ENCODE data around the gene MLC1. TPM values are rescaled to one million over a fixed set of nuclear protein-coding genes. Genes with fewer than 3 reads are reported as not detected.

MLC1 gene
- total and polyA plus RNA-seq, 10 of the 15 experiments (the other 5 are each of a cell fraction or from before 2014, with no cell fraction given), result 0.03 to 0.15 (median 0.07) TPM; not detected in 7

DNA sequence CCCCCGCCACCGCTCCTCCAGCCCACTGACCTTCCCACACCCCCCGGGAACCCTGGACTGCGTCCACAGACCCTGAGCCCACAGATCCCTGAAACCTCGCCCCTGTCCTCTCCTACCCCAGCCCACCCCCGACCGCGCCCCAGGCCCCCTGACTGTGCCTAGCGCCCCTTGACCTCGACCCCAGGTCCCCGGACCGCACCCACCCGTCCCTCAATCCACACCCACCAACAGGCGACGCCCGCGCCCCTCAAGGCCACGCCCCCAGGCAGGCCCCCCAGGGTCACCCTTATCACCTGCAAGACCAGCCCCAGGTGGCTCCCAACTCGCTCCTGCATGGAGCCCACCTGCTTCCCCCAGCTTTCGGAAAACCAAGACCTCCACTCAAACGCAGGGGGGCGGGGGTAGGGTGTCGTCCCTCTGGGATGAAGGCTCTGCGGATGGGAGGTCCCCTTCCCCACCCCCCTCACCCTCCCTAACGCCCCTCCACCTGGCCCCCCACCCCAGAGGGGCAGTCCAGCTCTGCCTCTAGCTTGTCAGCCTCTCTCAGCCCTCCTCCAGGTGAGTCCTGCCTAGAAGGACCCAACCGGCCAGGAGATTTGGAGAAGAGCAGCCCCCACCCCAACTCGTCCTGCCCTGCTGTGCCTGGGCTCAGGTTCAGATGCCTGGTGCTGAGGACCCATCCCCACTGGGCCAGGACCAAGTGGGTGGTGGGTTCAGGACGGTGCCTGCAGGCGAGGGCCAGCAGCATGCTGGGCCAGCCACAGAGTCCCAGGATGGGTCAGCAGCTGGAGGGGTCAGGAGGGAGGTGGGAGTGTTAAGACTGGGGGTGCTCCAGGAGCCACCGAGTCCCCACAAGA is 69.5 kb downstream of the MLC1 start:
- CTCF ChIA-PET, result interaction anchor here (0.8 to 2.7 kb wide), 2 partner anchors 39 to 85 kb away, joined by 3 to 18 read pairs; no protein-coding TSS in a partner anchor
- H3K27ac ChIP-seq (ENCODE audit: control insufficient read depth, insufficient read depth), result no peak overlapping the region
- DNase-seq (ENCODE audit: low read depth, low spot score) (no peak), ATAC-seq (no peak), FAIRE-seq (no peak)
- RAD21 ChIA-PET (ENCODE audit: unreplicated experiment), result no interaction called here
- no peak overlapping the region for H3K4me3 ChIP-seq
- H3K9ac ChIP-seq (ENCODE audit: control insufficient read depth, insufficient read depth, low read length), result no peak overlapping the region
- peaks cover 36% of the 10 kb centered on the region for H3K4me1 ChIP-seq (ENCODE audit: control insufficient read depth, insufficient read depth, low read length)
- no peak for TF ChIP-seq NR2C2 (IDR thresholded peaks at IDR 0.05; ENCODE audit: borderline replicate concordance, control insufficient read depth, insufficient read length, low read depth)
- H3K27me3 ChIP-seq (replicated peaks in 1 of 2; ENCODE audit: control insufficient read depth in 2 of 2, insufficient read depth in 2 of 2, low read length in 1 of 2), result no peaks in the 10 kb centered on the region; a peak in 1 of 4 replicates
- no peaks in the 10 kb centered on the region; the same call in 2 of the 3 replicates for H3K9me3 ChIP-seq (replicated peaks; ENCODE audit: control insufficient read depth, insufficient read depth, low read length)
- no peaks in the 10 kb centered on the region for H4K20me1 ChIP-seq (ENCODE audit: control insufficient read depth, insufficient read depth)
- H3K79me2 ChIP-seq (ENCODE audit: control insufficient read depth, insufficient read depth, low read length), result no peaks in the 10 kb centered on the region
- BruUV-seq (replicated peaks), result no TSS peak
- SMC1A ChIA-PET (ENCODE audit: uncharacterized antibody, unreplicated experiment), result interaction anchor here (1.0 kb wide), 1 partner anchor 10 kb away, joined by 4 read pairs; no protein-coding TSS in a partner anchor
- in situ Hi-C loops (cut with MboI), result no loop called here
- 82% methylated on average over 12 of the region's 30 CpGs for WGBS (ENCODE audit: insufficient coverage, insufficient replicate concordance, low lambda C conversion rate, missing lambda C conversion rate)
- intact Hi-C loops (cut with micrococcal nuclease; ENCODE audit: unreplicated experiment), result loop anchor here (5.0 kb wide), 1 partner anchor 83 kb away; no protein-coding TSS in a partner anchor
- H3K4me2 ChIP-seq (ENCODE audit: control insufficient read depth, insufficient read depth), result no peak overlapping the region; the same call in 1 of the 2 replicates
- no peak overlapping the region for H2AFZ ChIP-seq (ENCODE audit: control insufficient read depth, low read depth, low read length)
- no peaks in the 10 kb centered on the region for H3K36me3 ChIP-seq (ENCODE audit: control insufficient read depth in 2 of 2, insufficient read depth in 2 of 2, low read length in 1 of 2)
- POLR2A ChIA-PET, result interaction anchor here (0.6 kb wide), 1 partner anchor 101 kb away, joined by 8 read pairs; no protein-coding TSS in a partner anchor

DNA sequence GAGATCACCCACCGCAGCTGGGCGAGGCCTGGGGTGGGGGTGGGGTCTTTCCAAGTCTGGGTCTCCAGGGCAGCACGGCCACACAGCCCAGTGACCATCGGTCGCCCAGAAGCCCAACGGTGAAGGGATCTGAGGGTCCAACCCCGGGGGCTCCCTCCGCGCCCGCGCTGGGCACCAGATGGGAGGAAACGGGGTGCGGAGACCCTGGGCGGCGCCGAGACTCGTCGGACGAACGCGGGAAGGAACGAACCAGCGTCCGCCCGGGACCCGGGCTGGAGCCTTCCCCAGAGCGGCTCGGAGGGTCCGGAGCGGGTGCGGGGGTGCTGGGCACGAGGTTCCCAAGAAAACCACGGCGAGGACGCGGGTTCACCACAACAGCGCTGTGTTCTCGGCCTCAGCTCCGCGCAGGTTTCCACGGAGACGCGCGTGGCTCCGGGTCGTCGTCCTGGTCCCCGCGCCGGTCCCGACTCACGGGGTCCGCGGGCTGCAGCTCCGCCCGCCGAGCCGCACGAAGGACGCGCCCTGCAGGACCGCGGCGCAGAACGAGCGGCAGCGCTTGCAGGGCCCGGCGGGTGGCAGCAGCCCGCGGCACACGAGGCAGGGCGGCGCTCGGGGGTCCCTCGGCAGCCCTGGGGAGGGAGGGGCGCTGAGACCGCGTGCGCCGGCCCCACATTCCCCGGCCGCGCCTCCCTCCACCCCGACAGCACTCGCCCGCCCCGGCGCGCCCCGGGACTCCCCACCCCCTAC is 70.4 kb downstream of the MLC1 start:
- Histone ChIP-seq H3K79me2 (ENCODE audit: control insufficient read depth, insufficient read depth, low read length) (no peaks in the 10 kb centered on the region), H2AFZ (ENCODE audit: control insufficient read depth, low read depth, low read length) (peak overlapping the region; percentile 15; the same call in 1 of the 2 replicates), H3K4me1 (ENCODE audit: control insufficient read depth, insufficient read depth, low read length) (peaks cover 36% of the 10 kb centered on the region), H3K4me3 (no peak overlapping the region), H3K9ac (ENCODE audit: control insufficient read depth, insufficient read depth, low read length) (no peak overlapping the region), H3K27me3 (replicated peaks in 1 of 2; ENCODE audit: control insufficient read depth in 2 of 2, insufficient read depth in 2 of 2, low read length in 1 of 2) (no peaks in the 10 kb centered on the region; a peak in 1 of 4 replicates), H3K27ac (ENCODE audit: control insufficient read depth, insufficient read depth) (no peak overlapping the region), H3K4me2 (ENCODE audit: control insufficient read depth, insufficient read depth) (peak overlapping the region; percentile 55; the same call in 1 of the 2 replicates), H3K9me3 (replicated peaks; ENCODE audit: control insufficient read depth, insufficient read depth, low read length) (no peaks in the 10 kb centered on the region; the same call in 2 of the 3 replicates), H3K36me3 (ENCODE audit: control insufficient read depth in 2 of 2, insufficient read depth in 2 of 2, low read length in 1 of 2) (no peaks in the 10 kb centered on the region), H4K20me1 (ENCODE audit: control insufficient read depth, insufficient read depth) (no peaks in the 10 kb centered on the region)
- FAIRE-seq (no peak), DNase-seq (ENCODE audit: low read depth, low spot score) (no peak), ATAC-seq (no peak)
- intact Hi-C loops (cut with micrococcal nuclease; ENCODE audit: unreplicated experiment), result loop anchor here (5.0 kb wide), 1 partner anchor 83 kb away; no protein-coding TSS in a partner anchor
- 25% methylated on average over 47 of the region's 91 CpGs for WGBS (ENCODE audit: insufficient coverage, insufficient replicate concordance, low lambda C conversion rate, missing lambda C conversion rate)
- ChIA-PET RAD21 (ENCODE audit: unreplicated experiment) (no interaction called here), POLR2A (interaction anchor here (0.6 kb wide), 1 partner anchor 102 kb away, joined by 8 read pairs; no protein-coding TSS in a partner anchor), SMC1A (ENCODE audit: uncharacterized antibody, unreplicated experiment) (no interaction called here), CTCF (no interaction called here)
- BruUV-seq (replicated peaks), result no TSS peak
- in situ Hi-C loops (cut with MboI), result no loop called here
- TF ChIP-seq CHD4 (IDR thresholded peaks at IDR 0.05) (no peak), DPF2 (IDR thresholded peaks at IDR 0.05) (peak; percentile 36), SPI1 (IDR thresholded peaks at IDR 0.05; ENCODE audit: borderline replicate concordance, insufficient read depth, low read depth, low read length) (no peak), LARP7 (IDR thresholded peaks at IDR 0.05) (peak; percentile 58; the same call in 1 of the 2 replicates), E2F8 (IDR thresholded peaks at IDR 0.05; ENCODE audit: low read depth, partially characterized antibody) (no peak), NR2F1 (conservative IDR thresholded peaks at IDR 0.05) (0 out of 2 replicates have a peak, but pooled peaks have one; percentile 4), BHLHE40 (IDR thresholded peaks at IDR 0.05; ENCODE audit: borderline replicate concordance in 1 of 2, low read depth in 2 of 2, low read length in 1 of 2) (peak in 1 of 2 experiments; percentile 35; a peak in 1 of 4 replicates), BACH1 (IDR thresholded peaks at IDR 0.05; ENCODE audit: borderline replicate concordance) (peak; percentile 39; the same call in 1 of the 2 replicates)
- TF ChIP-seq, protein P1, sequence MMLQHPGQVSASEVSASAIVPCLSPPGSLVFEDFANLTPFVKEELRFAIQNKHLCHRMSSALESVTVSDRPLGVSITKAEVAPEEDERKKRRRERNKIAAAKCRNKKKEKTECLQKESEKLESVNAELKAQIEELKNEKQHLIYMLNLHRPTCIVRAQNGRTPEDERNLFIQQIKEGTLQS (IDR thresholded peaks at IDR 0.05; ENCODE audit: borderline replicate concordance, extremely low read depth, low read depth, low read length), result no peak

All from GM12878 (cell line).